ENCODE data around the gene NMS. TPM values are rescaled to one million over a fixed set of nuclear protein-coding genes. Genes with fewer than 3 reads are reported as not detected.

NMS gene
- total RNA-seq, 1 donor from 2014 or later: not detected

DNA sequence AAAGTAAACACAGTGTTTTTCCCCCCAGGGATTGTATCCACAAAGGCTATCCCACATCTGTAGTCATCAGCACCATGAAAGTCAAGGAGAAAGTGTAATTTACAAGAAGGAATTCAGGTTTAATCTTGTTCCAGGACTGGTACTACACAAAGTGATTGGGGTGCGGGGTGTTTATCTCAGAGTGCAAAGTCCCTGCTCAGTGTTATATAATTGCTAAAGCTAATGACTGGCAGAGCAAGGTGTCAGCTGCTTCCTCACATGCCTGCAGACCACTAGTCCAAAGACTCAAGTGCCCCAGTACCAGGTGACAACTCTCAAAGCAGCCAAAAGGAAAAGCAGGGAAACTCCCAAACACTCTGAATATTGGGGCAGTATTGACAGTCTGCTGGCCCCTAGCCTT, 52.1 kb downstream of the NMS start:
- Mint-ChIP-seq H3K36me3 (ENCODE audit: unreplicated experiment) (no peaks in the 10 kb centered on the region), H3K4me3 (ENCODE audit: unreplicated experiment) (no peak overlapping the region), H3K4me1 (ENCODE audit: low read depth, unreplicated experiment) (no peaks in the 10 kb centered on the region), H3K27me3 (ENCODE audit: unreplicated experiment) (peaks cover 4% of the 10 kb centered on the region), H3K9me3 (ENCODE audit: unreplicated experiment) (peaks cover 2% of the 10 kb centered on the region), H3K27ac (ENCODE audit: unreplicated experiment) (no peak overlapping the region)
- TF ChIP-seq, protein P1, sequence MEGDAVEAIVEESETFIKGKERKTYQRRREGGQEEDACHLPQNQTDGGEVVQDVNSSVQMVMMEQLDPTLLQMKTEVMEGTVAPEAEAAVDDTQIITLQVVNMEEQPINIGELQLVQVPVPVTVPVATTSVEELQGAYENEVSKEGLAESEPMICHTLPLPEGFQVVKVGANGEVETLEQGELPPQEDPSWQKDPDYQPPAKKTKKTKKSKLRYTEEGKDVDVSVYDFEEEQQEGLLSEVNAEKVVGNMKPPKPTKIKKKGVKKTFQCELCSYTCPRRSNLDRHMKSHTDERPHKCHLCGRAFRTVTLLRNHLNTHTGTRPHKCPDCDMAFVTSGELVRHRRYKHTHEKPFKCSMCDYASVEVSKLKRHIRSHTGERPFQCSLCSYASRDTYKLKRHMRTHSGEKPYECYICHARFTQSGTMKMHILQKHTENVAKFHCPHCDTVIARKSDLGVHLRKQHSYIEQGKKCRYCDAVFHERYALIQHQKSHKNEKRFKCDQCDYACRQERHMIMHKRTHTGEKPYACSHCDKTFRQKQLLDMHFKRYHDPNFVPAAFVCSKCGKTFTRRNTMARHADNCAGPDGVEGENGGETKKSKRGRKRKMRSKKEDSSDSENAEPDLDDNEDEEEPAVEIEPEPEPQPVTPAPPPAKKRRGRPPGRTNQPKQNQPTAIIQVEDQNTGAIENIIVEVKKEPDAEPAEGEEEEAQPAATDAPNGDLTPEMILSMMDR (IDR thresholded peaks at IDR 0.05; ENCODE audit: partially characterized antibody, unreplicated experiment): no peak
- no peak for DNase-seq

DNA sequence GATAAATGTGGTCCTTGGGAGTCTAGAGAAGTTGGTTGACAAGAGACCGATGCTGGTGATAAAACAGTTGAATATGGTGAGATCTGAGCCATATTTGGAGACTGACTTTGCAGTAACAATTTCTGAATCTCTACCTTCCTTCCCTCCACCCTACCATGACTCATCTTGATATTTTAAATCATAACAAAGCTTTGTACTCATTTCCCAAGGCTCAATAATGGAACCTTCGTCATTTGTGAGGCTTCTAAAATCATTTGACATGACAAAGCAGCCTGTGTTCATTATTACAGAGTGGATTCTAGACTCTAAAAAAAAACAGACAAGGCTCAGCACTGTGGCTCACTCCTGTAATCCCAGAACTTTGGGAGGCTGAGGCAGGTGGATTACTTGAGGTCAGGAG, 54.0 kb downstream of the NMS start:
- H3K27ac Mint-ChIP-seq (ENCODE audit: unreplicated experiment): no peak overlapping the region
- H3K9me3 Mint-ChIP-seq (ENCODE audit: unreplicated experiment): peaks cover 2% of the 10 kb centered on the region
- no peak for DNase-seq
- no peaks in the 10 kb centered on the region for H3K36me3 Mint-ChIP-seq (ENCODE audit: unreplicated experiment)
- H3K4me1 Mint-ChIP-seq (ENCODE audit: low read depth, unreplicated experiment): no peaks in the 10 kb centered on the region
- H3K27me3 Mint-ChIP-seq (ENCODE audit: unreplicated experiment): peaks cover 1% of the 10 kb centered on the region
- no peak overlapping the region for H3K4me3 Mint-ChIP-seq (ENCODE audit: unreplicated experiment)
- TF ChIP-seq, protein P1 (IDR thresholded peaks at IDR 0.05; ENCODE audit: partially characterized antibody, unreplicated experiment): no peak

DNA sequence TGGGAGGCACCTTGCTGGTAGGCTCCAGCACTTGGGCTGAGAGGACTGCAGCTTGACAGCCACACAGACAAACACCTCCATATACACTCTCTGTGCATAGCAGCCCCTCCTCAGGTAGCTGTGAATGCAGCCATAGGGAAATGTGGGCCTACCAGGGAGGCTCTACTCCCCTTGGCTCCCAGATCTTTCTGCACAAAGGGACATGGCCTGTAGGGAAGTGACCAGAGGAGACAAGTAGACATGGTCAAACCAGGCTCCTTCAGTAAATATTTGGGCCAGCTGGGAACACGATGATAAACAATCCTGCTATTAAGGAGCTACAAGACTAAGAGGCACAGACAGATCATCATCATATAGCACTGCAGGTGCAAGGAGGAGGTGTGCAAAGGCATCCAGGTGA, 56.6 kb downstream of the NMS start:
- no peaks in the 10 kb centered on the region for H3K4me1 Mint-ChIP-seq (ENCODE audit: low read depth, unreplicated experiment)
- TF ChIP-seq, protein P1 (IDR thresholded peaks at IDR 0.05; ENCODE audit: partially characterized antibody, unreplicated experiment): no peak
- no peaks in the 10 kb centered on the region for H3K27me3 Mint-ChIP-seq (ENCODE audit: unreplicated experiment)
- no peak overlapping the region for H3K27ac Mint-ChIP-seq (ENCODE audit: unreplicated experiment)
- H3K9me3 Mint-ChIP-seq (ENCODE audit: unreplicated experiment): peaks cover 2% of the 10 kb centered on the region
- H3K36me3 Mint-ChIP-seq (ENCODE audit: unreplicated experiment): no peaks in the 10 kb centered on the region
- no peak for DNase-seq
- H3K4me3 Mint-ChIP-seq (ENCODE audit: unreplicated experiment): no peak overlapping the region

DNA sequence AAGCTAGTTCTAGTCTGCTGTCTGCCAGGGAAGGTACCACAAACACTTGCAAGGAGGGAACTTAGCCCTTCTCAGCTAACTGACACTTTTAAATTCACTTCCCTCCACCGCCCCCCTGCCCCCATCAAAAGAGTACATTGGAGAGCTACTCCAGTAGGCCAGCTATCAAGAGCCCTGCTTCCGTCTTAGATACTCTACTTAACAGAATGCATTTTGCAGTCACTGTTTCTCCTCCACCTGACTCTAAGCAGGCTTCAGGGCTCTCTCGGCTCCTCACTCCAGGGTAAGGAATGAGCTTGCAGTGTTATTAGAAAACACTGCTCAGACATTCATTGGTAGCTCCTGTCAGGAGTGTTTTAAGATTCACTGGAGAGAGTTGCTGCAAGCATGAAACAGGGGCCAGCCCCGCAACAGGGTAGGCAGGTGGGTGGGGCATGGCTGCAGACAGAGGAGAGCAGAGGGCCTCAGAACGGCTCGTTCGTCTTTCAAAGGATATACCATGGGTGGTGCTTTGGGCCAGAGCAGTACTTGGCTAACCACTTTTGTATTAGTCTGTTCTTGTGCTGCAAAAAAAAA, 57.2 kb downstream of the NMS start:
- no peaks in the 10 kb centered on the region for H3K4me1 Mint-ChIP-seq (ENCODE audit: low read depth, unreplicated experiment)
- DNase-seq: no peak
- H3K27me3 Mint-ChIP-seq (ENCODE audit: unreplicated experiment): no peaks in the 10 kb centered on the region
- peaks cover 2% of the 10 kb centered on the region for H3K9me3 Mint-ChIP-seq (ENCODE audit: unreplicated experiment)
- H3K36me3 Mint-ChIP-seq (ENCODE audit: unreplicated experiment): no peaks in the 10 kb centered on the region
- H3K4me3 Mint-ChIP-seq (ENCODE audit: unreplicated experiment): no peak overlapping the region
- TF ChIP-seq, protein P1 (IDR thresholded peaks at IDR 0.05; ENCODE audit: partially characterized antibody, unreplicated experiment): no peak
- no peak overlapping the region for H3K27ac Mint-ChIP-seq (ENCODE audit: unreplicated experiment)

DNA sequence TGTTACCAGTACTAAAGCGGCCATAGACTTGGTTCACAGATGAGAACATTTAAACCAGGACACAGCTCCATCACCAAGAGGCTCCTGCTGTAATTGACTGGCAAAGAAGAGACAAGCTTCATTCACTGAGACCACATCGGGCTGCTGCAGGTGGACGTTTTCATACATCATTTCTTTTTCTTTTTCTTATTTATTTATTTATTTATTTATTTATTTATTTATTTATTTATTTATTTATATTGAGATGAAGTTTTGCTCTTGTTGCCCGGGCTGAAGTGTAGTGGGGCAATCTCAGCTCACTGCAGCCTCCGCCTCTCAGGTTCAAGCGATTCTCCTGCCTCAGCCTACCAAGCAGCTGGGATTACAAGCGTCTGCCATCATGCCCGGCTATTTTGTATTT, 58.9 kb downstream of the NMS start:
- Mint-ChIP-seq H3K36me3 (ENCODE audit: unreplicated experiment) (no peaks in the 10 kb centered on the region), H3K4me3 (ENCODE audit: unreplicated experiment) (no peak overlapping the region), H3K9me3 (ENCODE audit: unreplicated experiment) (peaks cover 2% of the 10 kb centered on the region), H3K4me1 (ENCODE audit: low read depth, unreplicated experiment) (no peaks in the 10 kb centered on the region), H3K27ac (ENCODE audit: unreplicated experiment) (no peak overlapping the region), H3K27me3 (ENCODE audit: unreplicated experiment) (peaks cover 4% of the 10 kb centered on the region)
- TF ChIP-seq, protein P1 (IDR thresholded peaks at IDR 0.05; ENCODE audit: partially characterized antibody, unreplicated experiment): no peak
- no peak for DNase-seq
